Urothelium cell line (cell line): ENCODE results near the gene LGMN.

Source experiments
- DNase-seq: peaks from one replicate; pipeline ENCODE4 v3.0.0; 2011; ENCODE audit warnings: low spot score, mixed read lengths
- FAIRE-seq: peaks from 2 replicates; lab custom pipeline; 2011; peaks lifted over from hg19 to GRCh38; lab: Jason Lieb, UNC

LGMN gene

GRCh38 chr14:92702441-92702918, 45.9 kb downstream of the LGMN start:
- DNase-seq: no peak
- no peak for FAIRE-seq

- DNase-seq (no peak), FAIRE-seq (no peak)
These were observed 46.6 kb downstream of the LGMN start for GRCh38 chr14:92701826-92702225.

- DNase-seq: no peak
These were observed 50.0 kb downstream of the LGMN start for GRCh38 chr14:92698393-92698792.

GRCh38 chr14:92696366-92696765, 52.1 kb downstream of the LGMN start:
- DNase-seq (no peak), FAIRE-seq (no peak)

More at GRCh38 chr14:92698393-92698792, 50.0 kb downstream of the LGMN start:
- FAIRE-seq: no peak

- FAIRE-seq (no peak), DNase-seq (no peak)
These were observed 52.9 kb downstream of the LGMN start for GRCh38 chr14:92695562-92695961.

GRCh38 chr14:92694807-92695206, 53.6 kb downstream of the LGMN start:
- no peak for DNase-seq
- FAIRE-seq: no peak

- DNase-seq (no peak), FAIRE-seq (no peak)
These were observed 54.2 kb downstream of the LGMN start for GRCh38 chr14:92693998-92694795.

GRCh38 chr14:92692822-92693226, 55.6 kb downstream of the LGMN start:
- DNase-seq (no peak), FAIRE-seq (no peak)

- peak; percentile 56 for DNase-seq
- FAIRE-seq: peak; percentile 9
These were observed 58.0 kb downstream of the LGMN start for GRCh38 chr14:92690171-92691011.

- DNase-seq (no peak), FAIRE-seq (no peak)
These were observed 59.7 kb downstream of the LGMN start for GRCh38 chr14:92688434-92689375.

- FAIRE-seq: no peak
These were observed 60.6 kb downstream of the LGMN start for GRCh38 chr14:92687681-92688433.

GRCh38 chr14:92686900-92687427, 61.5 kb downstream of the LGMN start:
- peak; percentile 85 for DNase-seq
- no peak for FAIRE-seq

More at GRCh38 chr14:92687681-92688433, 60.6 kb downstream of the LGMN start:
- DNase-seq: no peak

GRCh38 chr14:92686411-92686899, 62.0 kb downstream of the LGMN start:
- no peak for FAIRE-seq

GRCh38 chr14:92685784-92686355, 62.6 kb downstream of the LGMN start:
- FAIRE-seq: no peak
- DNase-seq: no peak

More at GRCh38 chr14:92686411-92686899, 62.0 kb downstream of the LGMN start:
- no peak for DNase-seq

GRCh38 chr14:92684801-92685560, 63.4 kb downstream of the LGMN start:
- DNase-seq (no peak), FAIRE-seq (no peak)

- no peak for FAIRE-seq
- DNase-seq: no peak
These were observed 65.4 kb downstream of the LGMN start for GRCh38 chr14:92683041-92683440.

GRCh38 chr14:92680781-92681650, 67.4 kb downstream of the LGMN start:
- peak; percentile 61 for DNase-seq
- no peak for FAIRE-seq
